B cell (primary cell): ENCODE results near the gene MAP3K15. TPM values are rescaled to one million over a fixed set of nuclear protein-coding genes. Genes with fewer than 3 reads are reported as not detected.

Experiments
- ATAC-seq: fragments of 200-7000 bp; cut with Tn5 transposase; one replicate; pipeline ENCODE4 v1.10.0; 2021; ENCODE audit warnings: low read depth, mild to moderate bottlenecking, moderate number of reproducible peaks, moderate library complexity
- CTCF ChIA-PET: fragments of 350-600 bp; sonication (Branson Sonifier 250); formaldehyde crosslinking; loops from one replicate; lab custom pipeline; 2021; ENCODE audit warnings: antibody characterized with exemption, inconsistent platforms; lab: Charles Lee
- POLR2A ChIA-PET: fragments of 350-600 bp; sonication (Branson Sonifier 250); formaldehyde crosslinking; loops from one replicate; lab custom pipeline; 2021; ENCODE audit warnings: antibody characterized with exemption; lab: Charles Lee
- DNase-seq: peaks from one replicate; pipeline ENCODE4 v3.0.0; 2013
- H2AFZ ChIP-seq: 2 replicates; pipeline ENCODE4 v1.6.1; 2012; ENCODE audit warnings: mild to moderate bottlenecking, low read depth, low read length; ENCODE audit not compliant: insufficient read depth, poor library complexity, severe bottlenecking
- H3K27ac ChIP-seq, 2 donors: 1 replicate in 1 of 2; 2 replicates in 1 of 2; pipeline ENCODE4 v1.5.1; 2012 to 2013; ENCODE audit warnings: low read length in 2 of 2, mild to moderate bottlenecking in 2 of 2, moderate library complexity in 1 of 2
- H3K27me3 ChIP-seq, 4 experiments: fragments of 200-600 bp in 1 of 4; sonication (generic) in 1 of 4; replicated peaks in 1 of 4; 1 replicate in 2 of 4; 2 replicates in 2 of 4; pipeline versions ENCODE4 v1.6.1 to v1.7.0; 2013 to 2016; ENCODE audit warnings: low read length in 3 of 4, mild to moderate bottlenecking in 2 of 4, mixed read lengths in 1 of 4, moderate library complexity in 1 of 4; ENCODE audit not compliant: insufficient read depth in 4 of 4, control insufficient read depth in 3 of 4; ENCODE audit errors: control extremely low read depth in 1 of 4
- H3K36me3 ChIP-seq, 2 experiments: replicated peaks in 1 of 2; 1 replicate in 1 of 2; 2 replicates in 1 of 2; pipeline versions ENCODE4 v1.6.1 to v1.7.1; 2013; ENCODE audit warnings: low read length in 1 of 2; ENCODE audit not compliant: insufficient read depth in 2 of 2, control insufficient read depth in 1 of 2; ENCODE audit errors: control extremely low read depth in 1 of 2, extremely low read depth in 1 of 2
- H3K4me1 ChIP-seq, 2 donors: fragments of 200-600 bp in 1 of 2; sonication (generic) in 1 of 2; 1 replicate in 1 of 2; 2 replicates in 1 of 2; pipeline versions ENCODE4 v1.5.1 to v1.6.1; 2013 to 2017; ENCODE audit warnings: low read length in 2 of 2; ENCODE audit not compliant: control insufficient read depth in 2 of 2, insufficient read depth in 2 of 2
- H3K4me2 ChIP-seq: replicated peaks from 2 replicates; pipeline ENCODE3; 2012; ENCODE audit warnings: mild to moderate bottlenecking, low read depth, low read length; ENCODE audit not compliant: poor library complexity, severe bottlenecking
- H3K4me3 ChIP-seq, 5 experiments: fragments of 200-600 bp in 1 of 5; sonication (generic) in 1 of 5; 1 replicate in 3 of 5; 2 replicates in 2 of 5; pipeline versions ENCODE4 v1.5.1 to v1.7.0; 2011 to 2016; ENCODE audit warnings: low read length in 4 of 5, mild to moderate bottlenecking in 4 of 5, low read depth in 2 of 5, control low read depth in 1 of 5, moderate library complexity in 1 of 5; ENCODE audit not compliant: insufficient read depth in 1 of 5; ENCODE audit errors: control extremely low read depth in 1 of 5, extremely low read depth in 1 of 5
- H3K79me2 ChIP-seq: fragments of 200-600 bp; sonication (generic); one replicate; pipeline ENCODE4 v1.6.0; 2016; ENCODE audit warnings: low read length; ENCODE audit not compliant: control insufficient read depth, insufficient read depth
- H3K9ac ChIP-seq: fragments of 200-600 bp; sonication (generic); 2 replicates; pipeline ENCODE4 v1.6.1; 2017; ENCODE audit warnings: mild to moderate bottlenecking, low read length, moderate library complexity
- H3K9me3 ChIP-seq, 3 donors: one replicate each; pipeline versions ENCODE4 v1.6.1 to v1.7.1; 2013; ENCODE audit warnings: low read length in 2 of 3; ENCODE audit not compliant: control insufficient read depth in 2 of 3, insufficient read depth in 1 of 3; ENCODE audit errors: control extremely low read depth in 1 of 3
- H4K20me1 ChIP-seq: 2 replicates; pipeline ENCODE4 v1.6.0; 2012; ENCODE audit warnings: mild to moderate bottlenecking, low read length; ENCODE audit not compliant: insufficient read depth, control insufficient read depth, poor library complexity, severe bottlenecking
- H3K27ac Mint-ChIP-seq: one replicate; pipeline ENCODE4 v1.8.0; 2021; ENCODE audit warnings: mixed read lengths
- H3K27me3 Mint-ChIP-seq: one replicate; pipeline ENCODE4 v1.8.0; 2021; ENCODE audit warnings: mixed read lengths
- H3K4me1 Mint-ChIP-seq: one replicate; pipeline ENCODE4 v1.8.0; 2021; ENCODE audit warnings: mixed read lengths
- H3K4me3 Mint-ChIP-seq: one replicate; pipeline ENCODE4 v1.8.0; 2021; ENCODE audit warnings: mixed read lengths
- H3K9me3 Mint-ChIP-seq: one replicate; pipeline ENCODE4 v1.8.0; 2022; ENCODE audit warnings: mixed read lengths; ENCODE audit not compliant: insufficient read depth
- CTCF ChIP-seq: fragments of 200-600 bp; IDR thresholded peaks from one replicate; pipeline ENCODE4 v1.8.0; 2022; ENCODE audit warnings: antibody characterized with exemption, mild to moderate bottlenecking
- EZH2 ChIP-seq: IDR thresholded peaks from 2 replicates; pipeline ENCODE4 v1.6.1; 2012; ENCODE audit warnings: borderline replicate concordance, low read depth, mild to moderate bottlenecking, moderate library complexity, low read length; ENCODE audit not compliant: insufficient read depth, poor library complexity, severe bottlenecking
- WGBS: methylation state at CpG from one replicate; pipeline ENCODE4 v1.1.5; 2013; ENCODE audit warnings: missing lambda C conversion rate; ENCODE audit not compliant: insufficient coverage; 5-methylcytosine and 5-hydroxymethylcytosine counted together
- intact Hi-C: fragments of 100-400 bp; cut with micrococcal nuclease; formaldehyde crosslinking; loops from one replicate; pipeline ENCODE4 v1.10.0; 2022
- polyA plus RNA-seq: library from polyadenylated mRNA; depleted of rRNA; stranded (reverse); fragments of >200 nt; gene quantifications from 2 replicates; pipeline ENCODE4 v1.2.3, GENCODE V29; 2012
- total RNA-seq, 2 donors: library from RNA; stranded (reverse); fragments of 120-200 nt in 1 of 2; gene quantifications; 1 replicate in 1 of 2; 2 replicates in 1 of 2; pipeline versions ENCODE4 v1.2.3 to v1.2.4, GENCODE V29; 2013 to 2022

The MAP3K15 gene
- total and polyA plus RNA-seq, 2 donors (not counting 1 experiment from before 2014, with no cell fraction given): not detected

GRCh38 chrX:19344661-19345060 lies 170.6 kb downstream of the MAP3K15 start:
- peaks cover 17% of the 10 kb centered on the region for H3K79me2 ChIP-seq
- H3K9ac ChIP-seq: peak overlapping the region; percentile 74
- intact Hi-C loops: loop anchor here (5.0 to 10.0 kb wide), 2 partner anchors 670 to 1607 kb away; partner anchors contain the start of genes RS1 and SCML1

More at GRCh38 chrX:19344661-19345060, 170.6 kb downstream of the MAP3K15 start:
- Histone ChIP-seq H3K4me3 (peak overlapping the region in 4 of 5 experiments; percentile 63 to 76 (median 67)), H2AFZ (no peak overlapping the region), H3K9me3 (no peaks in the 10 kb centered on the region), H3K4me1 (peaks cover 8 to 16% of the 10 kb centered on the region in 2 donors), H4K20me1 (no peaks in the 10 kb centered on the region), H3K36me3 (peaks cover 0 to 4% of the 10 kb centered on the region in 2 experiments), H3K4me2 (peak overlapping the region; percentile 78), H3K27ac (peak overlapping the region in 1 of 2 donors; percentile 94), H3K27me3 (no peaks in the 10 kb centered on the region)
- ATAC-seq (no peak), DNase-seq (no peak)
- Mint-ChIP-seq H3K4me3 (peak overlapping the region; percentile 92), H3K4me1 (peaks cover 19% of the 10 kb centered on the region), H3K27ac (no peak overlapping the region), H3K27me3 (no peaks in the 10 kb centered on the region), H3K9me3 (no peaks in the 10 kb centered on the region)
- ChIA-PET POLR2A (no interaction called here), CTCF (interaction anchor here (1.0 kb wide), 1 partner anchor 11 kb away, joined by 3 read pairs; no protein-coding TSS in a partner anchor)
- no CpG with 5 or more reads among the region's 10 CpGs for WGBS
- TF ChIP-seq CTCF (no peak), EZH2 (no peak)
